Head of caudate nucleus (tissue), 42 donors: Measurements from ENCODE around the gene NPPA.

Experiments
- DNase-seq, 42 donors: peaks; one replicate each; pipeline versions ENCODE4 v3.0.0 to v3.0.0-alpha.2; 2020 to 2021; ENCODE audit warnings: mixed read lengths in 7 of 42
- intact Hi-C: fragments of 100-400 bp; cut with DNase I; formaldehyde crosslinking; loops from one replicate; pipeline ENCODE4 v1.15.0; 2022

NPPA gene

DNA sequence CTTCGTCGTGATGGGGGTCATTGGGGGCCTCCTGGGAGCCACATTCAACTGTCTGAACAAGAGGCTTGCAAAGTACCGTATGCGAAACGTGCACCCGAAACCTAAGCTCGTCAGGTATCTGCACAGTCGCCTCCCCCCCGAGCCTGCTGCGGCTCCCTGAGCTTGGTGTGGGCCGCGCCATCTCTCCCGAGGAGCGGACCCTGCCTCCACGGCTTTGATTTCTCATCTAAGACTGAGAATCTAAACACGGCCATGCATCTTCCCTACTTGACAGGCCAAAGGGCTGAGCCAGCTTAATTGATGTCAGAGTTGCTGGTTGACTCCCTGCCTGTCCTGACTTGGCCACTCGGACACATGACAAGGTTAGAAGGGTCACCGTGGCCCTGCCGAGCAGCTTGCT is 19.1 kb downstream of the NPPA start:
- DNase-seq, result no peak

DNA sequence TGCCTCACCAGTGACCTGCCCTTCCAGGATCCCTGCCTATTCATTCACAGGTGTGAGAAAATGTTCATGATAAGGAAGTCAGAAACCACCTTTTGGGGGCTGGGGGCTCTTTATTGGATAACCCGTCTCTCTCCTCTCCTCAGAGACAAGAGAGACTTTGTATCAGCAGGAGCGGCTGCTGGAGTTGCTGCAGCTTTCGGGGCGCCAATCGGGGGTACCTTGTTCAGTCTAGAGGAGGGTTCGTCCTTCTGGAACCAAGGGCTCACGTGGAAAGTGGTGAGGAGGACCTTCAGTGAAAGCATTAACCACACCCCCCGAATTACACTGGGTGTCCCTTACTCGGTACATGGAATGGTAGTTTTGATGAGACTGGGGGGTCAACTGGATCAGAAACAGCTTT is 20.6 kb downstream of the NPPA start:
- DNase-seq, result no peak
- intact Hi-C loops, result no loop called here

More for the DNA sequence above, 19.1 kb downstream of the NPPA start:
- intact Hi-C loops, result no loop called here

DNA sequence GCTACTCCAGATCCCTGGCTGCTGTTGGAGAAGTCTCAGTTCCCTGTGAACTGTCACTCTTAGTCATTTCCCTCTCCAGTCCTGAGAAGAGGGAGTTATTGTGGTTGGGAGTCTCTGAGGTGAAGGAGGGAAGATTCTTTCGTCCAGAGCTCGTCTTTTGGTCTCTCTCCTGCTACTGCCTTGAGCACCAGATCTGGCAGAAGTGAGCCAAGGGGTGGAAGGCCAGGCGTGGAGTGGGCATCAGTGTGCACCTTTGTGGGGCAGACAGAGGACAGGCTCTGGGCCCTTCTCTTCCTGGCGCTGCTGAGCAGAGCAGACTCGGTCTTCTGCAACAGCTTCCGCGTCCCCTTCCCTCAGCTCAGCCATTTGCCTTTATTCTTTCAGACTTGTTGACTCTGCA is 22.5 kb downstream of the NPPA start:
- no peak for DNase-seq
- intact Hi-C loops, result no loop called here

DNA sequence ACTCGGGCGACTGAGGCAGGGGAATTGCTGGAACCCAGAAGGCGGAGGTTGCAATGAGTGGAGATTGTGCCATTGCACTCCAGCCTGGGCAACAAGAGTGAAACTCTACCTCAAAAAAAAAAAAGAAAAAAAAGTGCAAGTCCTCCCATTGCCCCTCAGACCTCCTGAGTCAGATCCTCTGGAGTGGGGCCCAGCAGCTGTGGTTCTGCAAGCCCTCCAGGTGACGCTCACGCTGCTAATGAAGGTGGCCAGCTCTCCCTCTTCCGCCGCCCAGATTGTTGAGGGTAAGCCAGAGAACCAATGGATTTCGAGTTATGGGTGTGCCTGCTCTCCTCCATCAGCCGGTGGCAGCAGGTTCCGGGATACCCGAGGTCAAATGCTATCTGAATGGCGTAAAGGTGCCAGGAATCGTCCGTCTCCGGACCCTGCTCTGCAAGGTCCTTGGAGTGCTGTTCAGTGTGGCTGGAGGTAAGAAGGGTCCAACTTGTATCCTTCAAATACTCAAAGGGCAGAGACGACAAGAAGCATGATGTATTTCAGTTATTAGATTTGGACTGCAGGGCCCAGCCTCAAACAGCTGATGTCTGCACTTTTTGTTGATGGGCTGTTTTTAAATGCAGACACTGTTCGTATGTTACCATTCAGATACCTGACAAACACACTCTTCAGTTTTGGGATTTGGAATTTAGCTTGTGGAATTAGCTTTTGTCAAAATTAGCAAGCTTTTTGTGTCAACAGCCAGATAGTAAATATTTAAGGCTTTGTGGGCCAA is 24.0 kb downstream of the NPPA start:
- no peak for DNase-seq
- intact Hi-C loops, result no loop called here

DNA sequence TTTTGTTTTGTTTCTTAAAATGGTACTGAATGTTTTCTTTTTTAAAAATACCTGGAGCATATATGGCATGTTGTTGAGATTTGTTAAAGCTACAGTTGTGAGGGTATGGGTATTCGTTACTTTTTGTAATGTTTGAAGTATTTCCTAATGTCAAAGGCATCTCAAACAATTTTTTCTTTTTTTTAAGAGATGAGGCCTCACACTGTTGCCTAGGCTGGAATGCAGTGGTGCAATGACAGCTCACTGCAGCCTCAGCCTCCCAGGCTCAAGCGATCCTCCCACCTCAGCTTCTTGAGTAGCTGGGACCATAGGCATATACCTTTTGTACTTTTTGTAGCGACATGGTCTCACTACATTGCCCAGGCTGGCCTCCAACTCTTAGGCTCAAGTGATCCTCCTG is 25.5 kb downstream of the NPPA start:
- intact Hi-C loops, result no loop called here
- DNase-seq, result no peak

DNA sequence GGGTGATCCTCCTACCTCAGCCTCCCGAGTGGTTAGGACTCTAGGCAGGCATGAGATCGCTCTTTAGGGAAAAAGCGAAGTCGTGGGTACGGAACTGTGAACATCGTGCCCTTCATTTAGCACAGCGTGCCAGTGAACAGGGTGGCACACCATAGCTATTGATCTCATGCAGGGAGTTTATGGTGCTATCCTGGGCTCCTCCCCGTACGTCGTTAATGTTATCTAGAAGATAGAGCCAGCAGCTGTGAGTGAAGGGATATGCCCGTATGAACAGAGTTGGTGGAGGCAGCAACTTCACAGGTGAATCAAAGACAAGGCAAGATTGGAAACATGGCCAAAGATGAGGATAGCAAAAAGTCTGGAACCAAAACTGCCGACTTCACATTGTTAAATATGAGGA is 30.4 kb downstream of the NPPA start:
- DNase-seq, result no peak
- intact Hi-C loops, result no loop called here

DNA sequence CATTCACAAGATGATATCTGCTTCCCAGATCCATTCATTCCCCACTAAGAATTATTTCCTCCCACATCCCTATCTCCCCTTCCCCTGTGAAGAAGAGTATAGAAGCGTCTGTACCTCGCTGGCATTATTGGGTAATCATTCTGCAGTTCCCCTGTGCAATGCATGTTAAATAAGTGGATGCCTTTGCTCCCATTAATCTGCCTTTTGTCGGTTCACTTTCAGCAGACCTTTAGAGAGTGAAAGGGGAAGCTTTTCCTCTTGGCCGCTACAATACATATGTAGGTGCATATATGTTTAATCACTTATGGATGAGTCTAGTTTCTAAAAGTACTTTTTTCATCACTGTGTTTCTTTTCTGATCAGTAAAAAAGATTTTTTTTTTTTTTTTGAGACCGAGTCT is 34.6 kb downstream of the NPPA start:
- no peak for DNase-seq
- intact Hi-C loops, result no loop called here

DNA sequence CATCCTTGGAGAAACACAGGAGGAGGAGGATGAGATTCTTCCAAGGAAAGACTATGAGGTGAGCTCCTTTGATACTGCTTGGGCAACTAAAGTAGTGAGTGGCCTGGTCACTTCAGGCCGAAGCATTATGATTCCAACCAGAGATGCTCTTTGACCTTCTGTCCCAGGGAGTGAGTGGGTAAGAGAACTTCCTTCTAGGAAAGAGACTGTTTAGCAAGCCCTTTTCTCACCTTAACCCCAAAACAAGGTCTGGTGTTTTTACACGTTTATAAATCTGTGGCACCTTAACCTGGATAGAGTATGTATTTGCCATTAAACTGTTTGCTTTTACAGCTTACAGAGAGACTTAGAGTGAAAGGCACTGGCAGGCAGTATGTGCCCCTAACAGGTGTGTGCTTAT is 40.5 kb downstream of the NPPA start:
- intact Hi-C loops, result loop anchor here (10.0 kb wide), 2 partner anchors 152 to 1332 kb away; partner anchors contain the start of genes DFFA, FBXO2, FBXO44 and PEX14
- DNase-seq, result no peak

DNA sequence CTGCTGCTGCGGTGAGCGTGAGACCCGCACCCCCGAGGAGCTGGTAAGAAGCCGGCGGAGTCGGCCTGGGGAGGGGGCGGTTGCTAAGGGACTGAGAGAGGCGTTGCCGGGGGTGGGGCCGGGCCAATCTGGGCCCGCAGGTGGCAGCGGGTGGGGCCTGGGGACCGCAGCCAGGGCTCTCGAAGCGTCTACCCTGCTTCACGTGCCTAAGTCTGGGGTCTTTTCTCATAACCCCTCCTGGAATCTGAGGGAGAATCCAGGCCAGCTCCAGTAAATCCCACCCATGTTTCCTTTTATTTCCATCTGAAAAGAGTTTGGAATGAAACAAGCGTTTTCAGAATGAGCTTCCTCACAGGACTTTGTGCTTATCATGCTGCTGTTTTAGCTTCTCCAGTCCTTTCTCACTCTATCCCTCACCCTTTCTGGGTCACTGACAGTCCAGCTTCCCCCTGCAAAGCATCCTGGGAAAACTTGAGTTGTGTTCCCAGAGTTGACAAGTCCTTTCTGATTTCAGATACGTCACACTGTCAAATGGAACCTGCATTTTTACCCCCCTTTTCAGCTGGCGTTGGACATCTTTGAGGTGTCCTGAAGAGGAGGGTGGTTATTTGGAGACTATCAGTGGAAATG is 41.2 kb downstream of the NPPA start:
- intact Hi-C loops, result loop anchor here (10.0 kb wide), 2 partner anchors 152 to 1332 kb away; partner anchors contain the start of genes DFFA, FBXO2, FBXO44 and PEX14
- peak in 8 of 42 donors; percentile 22 to 70 (median 50) for DNase-seq

DNA sequence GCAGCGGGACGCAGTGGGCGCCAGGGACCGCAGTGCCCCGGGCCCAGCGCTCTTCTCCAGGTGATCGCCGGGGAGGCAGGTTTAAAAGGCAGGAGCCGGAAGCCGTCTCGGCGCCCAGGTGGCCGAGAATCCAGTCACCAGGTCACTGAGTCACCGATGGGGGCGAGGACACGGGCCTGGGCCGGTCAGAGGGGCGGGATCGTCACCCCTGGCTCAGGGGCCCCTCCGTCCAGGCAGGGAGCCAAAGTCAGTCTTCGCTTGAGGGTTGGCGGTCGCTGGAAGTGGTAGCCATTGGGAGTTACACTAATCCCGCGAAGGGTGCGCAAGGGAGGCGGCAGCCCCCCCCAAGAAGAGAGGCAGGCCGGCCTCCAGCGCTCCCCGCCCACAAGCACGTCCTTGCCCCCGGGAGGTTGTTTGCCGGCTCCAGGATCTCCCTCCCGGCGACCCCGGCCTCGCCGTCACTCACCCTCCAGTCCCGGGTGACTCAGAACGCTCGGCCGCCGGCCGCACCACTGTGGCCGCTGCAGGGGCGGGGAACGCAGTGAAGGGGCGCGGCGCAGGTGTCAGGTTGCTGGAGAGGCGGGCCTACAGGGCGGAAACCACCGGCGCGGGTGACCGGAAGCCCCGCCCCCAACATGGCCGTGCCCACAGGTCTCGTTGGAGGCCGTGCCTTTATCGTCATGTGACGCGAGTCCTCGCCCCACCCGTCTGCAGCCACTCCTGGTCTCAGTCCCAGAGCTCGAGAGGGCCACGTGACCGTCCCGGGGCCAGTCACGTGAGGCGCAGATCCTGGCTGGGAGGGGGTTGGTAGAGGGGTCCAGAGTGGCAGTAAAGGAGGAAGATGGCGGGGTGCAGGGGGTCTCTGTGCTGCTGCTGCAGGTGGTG is 41.9 kb downstream of the NPPA start, which contains the start of the genes CLCN6 and MTHFR:
TSS of gene CLCN6 (plus strand) at position 770 of the 885 bp plus-strand sequence. CDS start at position 842, 72 bp downstream.
TSS of gene MTHFR (minus strand) at position 543 of the 885 bp plus-strand sequence. CDS start 2,848 bp downstream, outside the sequence.
- intact Hi-C loops, result loop anchor here (10.0 kb wide), 2 partner anchors 151 to 1331 kb away; partner anchors contain the start of genes DFFA, FBXO2, FBXO44 and PEX14
- peak; percentile 97 to 100 (median 99) for DNase-seq

DNA sequence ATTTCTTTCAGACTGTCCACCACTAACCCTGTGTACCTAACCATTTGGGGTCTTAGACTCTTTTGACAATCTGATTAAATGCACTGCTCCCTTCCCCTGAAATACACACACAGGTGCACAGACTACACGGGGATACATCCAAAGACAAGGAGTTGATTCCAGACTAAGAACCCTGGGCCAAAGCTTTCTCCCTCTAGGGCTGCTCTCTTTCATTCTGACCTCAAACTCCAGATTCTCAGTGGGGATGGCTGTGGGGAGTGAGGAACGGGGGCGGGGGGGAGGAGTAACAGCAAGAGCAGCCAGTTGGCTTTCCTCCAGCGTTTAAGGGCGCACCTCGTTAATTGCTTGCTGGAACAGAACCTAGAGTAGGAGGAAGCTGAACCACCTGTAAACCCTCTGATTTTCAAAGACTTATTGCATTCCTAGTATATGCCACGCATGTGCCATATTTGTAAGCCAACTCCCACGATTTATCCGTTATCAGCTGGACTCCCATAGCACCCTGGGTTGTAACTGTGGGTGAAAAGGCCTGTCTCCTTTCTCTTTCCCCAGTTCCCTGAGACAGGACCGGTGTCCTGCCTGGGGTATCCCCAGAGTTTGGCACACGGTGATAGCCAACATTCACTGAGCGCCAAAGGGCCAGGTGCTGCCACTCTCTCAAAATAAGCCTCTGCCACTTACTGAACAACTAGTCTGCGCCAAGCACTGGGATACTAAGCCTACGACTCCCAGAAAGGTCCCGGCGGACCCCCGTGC is 42.7 kb downstream of the NPPA start:
- peak in 27 of 42 donors; percentile 35 to 76 (median 58) for DNase-seq

DNA sequence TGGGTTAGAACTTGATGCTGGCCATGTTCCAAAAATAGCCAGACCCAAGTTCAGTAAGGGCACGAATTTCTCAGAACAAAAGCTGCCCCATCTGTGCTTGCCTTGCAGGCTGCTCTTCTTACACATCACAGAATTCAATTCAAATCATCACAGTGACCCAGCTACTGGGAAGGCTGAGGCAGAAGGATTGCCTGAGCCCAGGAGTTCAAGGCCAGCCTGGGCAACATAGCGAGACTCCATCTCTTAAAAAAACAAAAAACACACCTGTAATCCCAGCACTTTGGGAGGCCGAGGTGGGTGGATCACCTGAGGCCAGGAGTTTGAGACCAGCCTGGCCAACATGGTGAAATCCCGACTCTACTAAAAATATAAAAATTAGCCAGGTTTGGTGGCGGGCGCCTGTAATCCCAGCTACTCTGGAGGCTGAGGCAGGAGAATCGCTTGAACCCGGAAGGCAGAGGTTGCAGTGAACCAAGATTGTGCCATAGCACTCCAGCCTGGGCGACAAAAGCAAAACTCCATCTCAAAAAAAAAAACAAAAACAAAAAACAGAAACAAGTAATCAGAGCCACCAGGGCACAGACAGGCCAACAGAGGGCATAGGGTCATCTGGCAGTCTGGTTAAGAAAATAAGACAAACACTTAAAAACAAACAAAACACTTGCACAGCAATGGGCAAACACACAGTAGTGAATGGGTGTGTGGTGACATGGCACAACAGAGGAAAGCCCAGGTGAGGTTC is 43.5 kb downstream of the NPPA start:
- intact Hi-C loops, result loop anchor here (5.0 to 10.0 kb wide), 3 partner anchors 67 to 1329 kb away; partner anchors contain the start of genes AGTRAP, DFFA, FBXO2 and FBXO44
- DNase-seq, result peak in 1 of 42 donors; percentile 23

More for the DNA sequence above, 42.7 kb downstream of the NPPA start:
- intact Hi-C loops, result loop anchor here (5.0 to 10.0 kb wide), 3 partner anchors 68 to 1330 kb away; partner anchors contain the start of genes AGTRAP, DFFA, FBXO2 and FBXO44

DNA sequence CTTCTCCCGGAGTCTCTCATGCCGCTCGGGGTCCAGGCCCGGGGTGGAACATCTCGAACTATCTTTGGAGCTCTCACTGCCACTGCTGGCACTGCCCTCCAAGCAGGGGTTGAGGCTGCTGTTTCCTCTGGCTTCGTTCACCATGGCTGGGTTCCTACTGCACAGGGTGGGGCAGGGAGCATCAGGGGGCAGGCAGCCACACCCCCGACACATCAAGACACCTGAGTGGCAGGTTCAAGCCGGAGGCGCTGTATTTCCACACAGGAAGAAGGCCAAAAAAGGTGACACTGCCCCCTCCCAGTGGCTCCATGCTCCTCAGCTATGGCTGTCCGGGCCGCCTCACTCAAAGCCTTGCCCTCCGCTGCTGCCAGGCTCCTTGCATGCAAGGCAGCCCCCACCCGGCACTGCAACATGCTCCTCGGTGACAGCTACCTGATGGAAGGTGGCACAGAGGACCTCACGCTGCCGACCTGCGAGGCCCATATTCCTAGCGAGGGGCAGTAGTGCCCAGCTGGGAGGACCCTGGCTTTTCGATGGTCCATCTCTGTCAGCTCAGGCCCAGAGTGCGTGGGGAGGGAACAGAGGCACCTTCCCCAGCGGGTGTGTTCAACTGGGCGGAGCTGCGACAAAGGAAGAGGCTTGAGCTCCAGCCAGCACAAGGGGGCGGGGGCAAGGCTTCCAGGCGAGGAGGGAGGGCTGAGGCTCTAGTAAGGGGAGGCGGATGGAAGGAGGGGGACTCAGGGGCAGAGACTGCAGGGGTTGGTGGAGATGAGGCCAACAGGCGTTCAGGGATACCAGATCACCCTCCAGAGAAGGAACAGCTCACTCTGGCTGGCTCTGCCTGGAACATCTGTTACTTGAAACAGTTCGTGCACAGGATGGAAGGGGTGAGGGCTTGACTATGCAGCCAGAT is 44.4 kb downstream of the NPPA start:
- DNase-seq, result peak; percentile 46 to 94 (median 74)
- intact Hi-C loops, result loop anchor here (5.0 to 10.0 kb wide), 3 partner anchors 66 to 1328 kb away; partner anchors contain the start of genes AGTRAP, DFFA, FBXO2 and FBXO44

DNA sequence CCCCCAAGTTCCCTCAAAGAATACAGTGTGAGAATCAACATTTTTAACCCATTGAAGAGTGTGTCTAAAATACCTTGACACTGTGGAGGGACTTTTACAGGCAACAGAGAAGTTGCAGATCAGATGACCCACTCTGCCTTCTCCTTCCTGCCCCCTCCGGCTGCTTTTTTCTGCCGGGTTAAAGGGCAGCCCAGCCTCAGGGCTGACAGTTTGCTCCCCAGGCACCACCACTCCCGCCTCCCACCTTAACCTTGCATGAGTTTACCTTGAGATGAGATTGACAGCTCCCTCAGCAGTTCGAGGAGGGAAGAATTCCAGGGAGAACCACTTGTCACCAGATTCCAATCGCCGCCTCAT is 45.0 kb downstream of the NPPA start:
- DNase-seq, result peak in 30 of 42 donors; percentile 32 to 76 (median 48)
- intact Hi-C loops, result loop anchor here (5.0 to 10.0 kb wide), 3 partner anchors 65 to 1328 kb away; partner anchors contain the start of genes AGTRAP, DFFA, FBXO2 and FBXO44

DNA sequence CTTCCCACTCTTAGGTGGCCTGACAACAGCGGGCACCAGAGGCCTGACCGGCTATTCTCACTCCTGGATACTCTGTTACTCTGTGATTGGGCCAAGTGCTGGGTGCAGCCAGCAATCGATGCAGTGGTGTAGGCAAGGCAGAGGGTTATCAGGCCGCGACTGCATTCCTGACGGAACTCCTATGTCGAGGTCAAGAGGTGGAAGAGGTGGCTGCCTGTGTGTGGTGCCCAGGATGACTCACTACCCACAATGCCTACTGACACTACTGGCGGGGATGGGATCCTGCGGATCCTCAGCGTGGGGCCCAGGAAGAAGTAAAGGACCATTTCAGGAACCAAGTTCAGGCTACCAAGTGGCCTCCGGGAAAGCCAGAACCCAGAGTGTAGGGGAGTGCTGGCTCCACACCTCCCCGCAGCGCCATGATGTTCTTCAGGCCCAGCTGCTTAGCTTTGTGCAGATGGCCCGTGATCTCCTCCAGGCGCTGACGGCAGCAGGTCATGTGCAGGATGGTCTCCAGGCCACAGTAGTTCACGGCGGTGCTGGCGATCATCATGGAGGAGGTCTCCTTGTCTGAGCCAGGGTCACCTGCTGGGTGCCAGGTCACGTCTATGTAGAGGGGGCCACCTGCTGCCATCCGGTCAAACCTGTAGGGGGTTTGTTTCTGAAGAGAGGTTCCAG is 46.7 kb downstream of the NPPA start:
- intact Hi-C loops, result loop anchor here (5.0 to 10.0 kb wide), 3 partner anchors 64 to 1326 kb away; partner anchors contain the start of genes AGTRAP, DFFA, FBXO2 and FBXO44

More for the DNA sequence above, 46.7 kb downstream of the NPPA start:
- DNase-seq, result peak in 1 of 42 donors; percentile 38
